ENCODE measurements around the gene SCN1B. TPM values are rescaled to one million over a fixed set of nuclear protein-coding genes. Genes with fewer than 3 reads are reported as not detected.
"Not testable (repeated sequence)": the region's sequence is repeated elsewhere in the genome, so short reads cannot be mapped to it uniquely, and the experiment has no call there.

SCN1B gene
- total and polyA plus RNA-seq, 4 donors, result 5.8 to 24.0 (median 16.7) TPM

DNA sequence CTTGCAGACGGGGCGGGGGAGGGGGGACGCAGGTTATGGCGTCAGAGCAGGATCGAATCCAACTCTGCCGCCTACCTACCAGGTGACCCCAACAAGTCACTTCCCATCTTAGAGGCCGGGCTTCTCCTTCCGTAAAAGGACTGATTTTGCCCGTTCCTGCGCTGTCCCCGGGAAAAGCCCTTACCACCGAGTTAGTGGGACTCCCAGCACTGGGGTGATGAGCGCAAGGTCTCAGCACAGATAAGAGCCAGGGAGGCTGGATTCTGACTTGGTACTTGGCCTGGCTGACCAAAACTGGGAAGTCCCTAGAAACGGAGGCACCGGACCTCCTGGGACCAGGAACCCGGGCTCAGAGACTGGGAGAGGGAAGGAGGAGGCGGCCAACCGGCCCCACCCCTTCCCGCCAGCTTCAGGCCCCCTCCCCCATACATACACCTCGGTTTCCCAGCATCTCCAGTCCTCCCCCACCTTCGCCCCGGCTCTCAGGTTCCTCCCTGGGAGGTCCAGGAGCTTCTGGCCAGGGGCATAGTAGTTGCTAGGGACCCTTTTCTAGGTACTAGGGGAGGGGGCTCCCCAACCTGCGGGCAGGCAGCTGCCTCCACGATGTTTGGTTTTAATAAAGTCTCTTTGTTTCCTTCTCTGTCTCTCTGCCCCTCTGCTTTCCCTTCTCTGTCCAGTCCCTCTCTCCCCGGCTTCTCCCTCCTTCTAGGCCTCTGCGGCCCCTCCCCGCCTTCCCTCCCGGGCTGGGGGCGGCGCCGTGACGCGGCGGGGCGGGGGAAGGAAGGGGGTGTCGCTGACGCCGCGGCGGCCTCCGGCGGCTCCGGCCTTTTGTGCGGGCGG is 30.6 kb upstream of the SCN1B start, which contains the start of gene GRAMD1A:
TSS of gene GRAMD1A (plus strand) at position 826 of the 840 bp plus-strand sequence. CDS start 156 bp downstream, outside the sequence.
- DNase-seq (ENCODE audit: low read depth in 4 of 6, low spot score in 6 of 6), result peak; percentile 70 to 95 (median 81)
- 4% methylated on average over 19 of the region's 45 CpGs for WGBS (ENCODE audit: insufficient coverage)
- H3K4me1 ChIP-seq (ENCODE audit: control insufficient read depth, insufficient read depth, low read length), result peaks cover 39% of the 10 kb centered on the region

DNA sequence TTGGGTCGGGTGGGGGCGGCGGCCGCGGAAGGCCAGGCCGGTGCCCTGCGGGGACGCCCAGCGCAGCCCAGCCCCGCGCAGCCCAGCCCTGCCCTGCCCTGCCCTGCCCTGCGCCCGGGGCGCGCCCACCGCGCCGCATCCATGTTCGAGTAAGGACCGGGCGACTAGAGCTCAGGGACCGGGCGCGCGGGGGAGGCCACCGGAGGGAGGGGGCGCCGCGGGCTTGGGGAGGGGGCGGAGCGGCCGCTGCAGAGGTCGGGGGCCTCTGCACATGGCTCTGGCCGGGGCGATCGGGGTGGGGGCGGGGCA is 30.0 kb upstream of the SCN1B start:
- Histone ChIP-seq H3K4me3 (ENCODE audit: low read depth, low read length) (no peak overlapping the region), H3K9me3 (ENCODE audit: control insufficient read depth, insufficient read depth, low read length) (no peaks in the 10 kb centered on the region), H3K27ac (ENCODE audit: low read depth, low read length) (no peak overlapping the region), H3K4me1 (ENCODE audit: control insufficient read depth, insufficient read depth, low read length) (peaks cover 33% of the 10 kb centered on the region), H3K36me3 (ENCODE audit: control insufficient read depth, insufficient read depth, low read length) (peaks cover 27% of the 10 kb centered on the region), H3K27me3 (ENCODE audit: control insufficient read depth, insufficient read depth, low read length) (no peaks in the 10 kb centered on the region)
- 0% methylated on average over 27 of the region's 37 CpGs for WGBS (ENCODE audit: insufficient coverage)
- DNase-seq (ENCODE audit: low read depth in 4 of 6, low spot score in 6 of 6), result no peak

More for the DNA sequence above, 30.6 kb upstream of the SCN1B start, which contains the start of gene GRAMD1A:
- Histone ChIP-seq H3K27ac (ENCODE audit: low read depth, low read length) (peak within 1 kb of the TSS; percentile 99), H3K27me3 (ENCODE audit: control insufficient read depth, insufficient read depth, low read length) (no peaks in the 10 kb centered on the region), H3K4me3 (ENCODE audit: low read depth, low read length) (peak within 1 kb of the TSS; percentile 78), H3K36me3 (ENCODE audit: control insufficient read depth, insufficient read depth, low read length) (peaks cover 23% of the 10 kb centered on the region), H3K9me3 (ENCODE audit: control insufficient read depth, insufficient read depth, low read length) (no peaks in the 10 kb centered on the region)

DNA sequence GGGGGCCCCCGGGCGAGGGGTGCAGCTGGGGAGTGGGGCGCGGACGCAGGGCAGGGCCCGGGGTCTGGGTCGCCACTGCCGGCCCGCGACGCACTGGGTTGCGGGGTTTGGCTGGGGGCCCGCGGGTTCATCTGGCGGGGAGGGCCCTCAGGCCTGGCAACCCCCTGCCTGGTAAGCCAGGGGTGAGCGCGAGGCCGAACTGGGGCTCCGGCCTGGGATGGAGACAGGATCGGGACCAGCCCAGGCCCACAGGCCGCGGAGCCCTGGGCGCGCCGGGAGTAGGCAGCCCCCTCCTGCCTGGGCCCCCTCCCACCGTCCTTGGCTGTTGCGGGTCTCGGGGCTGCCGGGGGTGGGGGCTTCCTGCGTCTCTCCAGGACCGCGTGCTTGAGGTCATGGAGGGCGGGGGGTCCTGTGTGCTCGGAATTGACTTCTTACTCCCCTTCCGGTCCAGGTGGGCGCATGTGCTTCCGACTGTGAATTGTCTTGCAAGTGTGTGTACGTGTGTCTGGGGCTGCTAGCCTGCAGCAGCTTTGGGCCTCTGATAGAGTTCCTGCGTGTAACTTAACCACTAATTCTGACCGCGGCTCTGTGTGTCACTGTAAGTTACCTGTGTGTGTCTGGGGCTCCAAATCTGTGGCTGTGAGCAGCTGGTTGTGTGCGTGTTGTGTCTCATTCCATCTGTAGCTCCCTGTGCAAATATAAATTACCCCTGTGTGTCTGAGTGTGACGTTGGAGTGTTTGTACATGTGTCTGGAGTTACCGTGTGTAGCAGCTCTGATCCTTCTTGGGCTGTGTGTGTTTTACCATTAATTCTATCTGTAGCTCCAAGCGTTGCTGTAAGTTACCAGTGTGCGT is 29.4 kb upstream of the SCN1B start:
- H3K27me3 ChIP-seq (ENCODE audit: control insufficient read depth, insufficient read depth, low read length), result no peaks in the 10 kb centered on the region
- peak in 4 of 6 donors; percentile 13 to 76 (median 46) for DNase-seq (ENCODE audit: low read depth in 4 of 6, low spot score in 6 of 6)
- WGBS (ENCODE audit: insufficient coverage), result under 1% methylated on average over 40 of the region's 46 CpGs
- H3K4me1 ChIP-seq (ENCODE audit: control insufficient read depth, insufficient read depth, low read length), result peaks cover 32% of the 10 kb centered on the region
- H3K36me3 ChIP-seq (ENCODE audit: control insufficient read depth, insufficient read depth, low read length), result peaks cover 32% of the 10 kb centered on the region
- H3K4me3 ChIP-seq (ENCODE audit: low read depth, low read length), result peak overlapping the region; percentile 41
- no peaks in the 10 kb centered on the region for H3K9me3 ChIP-seq (ENCODE audit: control insufficient read depth, insufficient read depth, low read length)
- peak overlapping the region; percentile 58 for H3K27ac ChIP-seq (ENCODE audit: low read depth, low read length)

DNA sequence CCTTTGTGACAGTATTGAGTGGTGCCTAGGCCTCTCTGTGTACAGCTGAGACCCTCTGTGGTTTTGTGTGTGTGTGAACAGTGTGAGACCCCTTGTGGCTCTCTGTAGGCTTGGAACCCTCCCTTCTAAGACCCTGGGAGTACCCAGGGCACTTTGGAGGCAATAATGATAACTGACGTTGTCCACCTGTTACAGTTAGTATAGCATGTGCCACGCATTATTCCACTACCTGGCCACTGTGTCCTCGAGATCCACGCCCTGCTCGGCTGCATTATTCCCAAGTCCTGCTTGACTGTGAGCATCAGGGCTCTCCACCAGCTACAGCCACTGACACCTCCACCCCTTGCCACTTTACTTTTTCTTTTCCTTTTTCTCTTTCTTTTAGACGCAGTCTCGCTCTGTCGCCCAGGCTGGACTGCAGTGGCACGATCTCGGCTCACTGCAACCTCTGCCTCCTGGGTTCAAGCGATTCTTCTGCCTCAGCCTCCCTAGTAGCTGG is 28.2 kb upstream of the SCN1B start:
- Histone ChIP-seq H3K9me3 (ENCODE audit: control insufficient read depth, insufficient read depth, low read length) (no peaks in the 10 kb centered on the region), H3K27ac (ENCODE audit: low read depth, low read length) (no peak overlapping the region), H3K4me1 (ENCODE audit: control insufficient read depth, insufficient read depth, low read length) (peaks cover 32% of the 10 kb centered on the region), H3K36me3 (ENCODE audit: control insufficient read depth, insufficient read depth, low read length) (peaks cover 43% of the 10 kb centered on the region), H3K27me3 (ENCODE audit: control insufficient read depth, insufficient read depth, low read length) (no peaks in the 10 kb centered on the region), H3K4me3 (ENCODE audit: low read depth, low read length) (no peak overlapping the region)
- WGBS (ENCODE audit: insufficient coverage), result 90% methylated on average over 7 of the region's 11 CpGs
- DNase-seq (ENCODE audit: low read depth in 4 of 6, low spot score in 6 of 6), result no peak

DNA sequence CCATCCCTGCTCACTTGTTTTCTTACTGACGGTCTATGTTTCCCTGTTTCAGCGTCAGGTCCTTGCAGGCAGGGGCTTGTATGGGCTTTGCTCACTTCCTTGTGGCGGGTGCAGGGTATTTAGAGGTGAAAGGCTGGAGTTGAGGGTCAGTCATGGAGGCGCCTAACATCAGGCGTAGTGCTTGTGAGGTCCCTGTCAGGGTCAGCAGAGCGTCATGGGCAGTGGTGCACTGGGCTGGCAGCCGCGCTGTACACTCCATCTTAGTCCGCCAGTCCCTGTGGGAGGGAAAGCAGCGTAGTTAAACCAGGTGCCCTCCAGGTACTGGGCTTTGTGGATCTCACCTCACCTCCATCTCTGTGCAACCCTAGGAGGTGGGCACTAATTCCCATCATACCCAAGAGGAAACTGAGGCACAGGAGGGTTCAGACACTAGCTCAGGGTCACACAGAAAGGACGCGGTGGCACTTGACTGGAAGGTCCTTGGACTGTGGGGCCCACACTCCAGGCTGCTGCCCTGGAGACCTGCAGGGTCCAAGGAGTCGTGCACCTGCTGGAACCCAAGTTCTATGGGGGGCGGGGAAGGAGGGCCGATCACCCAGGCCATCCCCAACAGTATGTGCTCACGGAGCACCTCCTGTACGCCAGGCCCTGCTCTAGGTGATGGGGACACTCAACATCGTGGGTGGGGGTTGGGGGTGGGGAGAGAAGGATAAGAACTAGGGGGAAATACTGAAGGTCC is 25.6 kb upstream of the SCN1B start:
- peaks cover 23% of the 10 kb centered on the region for H3K4me1 ChIP-seq (ENCODE audit: control insufficient read depth, insufficient read depth, low read length)
- H3K27me3 ChIP-seq (ENCODE audit: control insufficient read depth, insufficient read depth, low read length), result no peaks in the 10 kb centered on the region
- H3K27ac ChIP-seq (ENCODE audit: low read depth, low read length), result no peak overlapping the region
- peaks cover 58% of the 10 kb centered on the region for H3K36me3 ChIP-seq (ENCODE audit: control insufficient read depth, insufficient read depth, low read length)
- DNase-seq (ENCODE audit: low read depth in 4 of 6, low spot score in 6 of 6), result no peak
- H3K9me3 ChIP-seq (ENCODE audit: control insufficient read depth, insufficient read depth, low read length), result no peaks in the 10 kb centered on the region
- H3K4me3 ChIP-seq (ENCODE audit: low read depth, low read length), result no peak overlapping the region
- 92% methylated on average over 10 of the region's 18 CpGs for WGBS (ENCODE audit: insufficient coverage)

DNA sequence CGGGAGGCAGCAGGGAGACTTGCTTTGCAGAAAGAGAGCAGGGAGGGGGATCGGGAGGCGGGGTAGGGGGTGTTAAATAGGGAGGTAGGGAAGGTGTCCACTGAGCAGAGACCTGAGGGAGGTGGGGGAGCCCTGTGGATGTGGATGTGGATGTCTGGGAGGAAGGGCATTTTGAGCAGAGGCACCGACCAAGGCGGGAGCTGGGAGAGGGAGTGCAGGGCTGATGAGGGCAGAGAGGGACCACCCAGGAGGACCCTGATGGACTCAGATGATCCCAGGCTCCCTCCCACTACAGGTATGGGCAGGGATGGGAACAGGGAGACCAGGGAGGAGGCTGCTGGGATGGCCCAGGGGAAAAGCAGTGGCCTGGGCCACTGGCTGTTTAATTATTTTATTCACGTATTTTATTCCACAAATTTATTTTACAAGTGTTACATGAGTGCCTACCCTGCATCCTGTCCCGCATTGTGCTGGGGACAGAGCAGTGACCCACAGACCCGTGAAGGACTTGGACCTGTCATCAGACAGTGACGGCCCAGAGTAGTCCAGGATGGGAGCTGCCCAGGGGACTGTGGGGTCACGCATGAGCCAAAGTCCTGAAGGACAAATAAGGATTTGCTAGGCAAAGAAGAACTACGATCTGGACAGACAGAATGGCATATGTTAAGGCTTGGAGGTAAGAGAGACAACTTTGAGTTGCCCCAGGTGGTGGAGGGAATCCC is 24.9 kb upstream of the SCN1B start:
- Histone ChIP-seq H3K27ac (ENCODE audit: low read depth, low read length) (no peak overlapping the region), H3K4me1 (ENCODE audit: control insufficient read depth, insufficient read depth, low read length) (peaks cover 20% of the 10 kb centered on the region), H3K36me3 (ENCODE audit: control insufficient read depth, insufficient read depth, low read length) (peaks cover 65% of the 10 kb centered on the region), H3K27me3 (ENCODE audit: control insufficient read depth, insufficient read depth, low read length) (no peaks in the 10 kb centered on the region), H3K4me3 (ENCODE audit: low read depth, low read length) (no peak overlapping the region), H3K9me3 (ENCODE audit: control insufficient read depth, insufficient read depth, low read length) (no peaks in the 10 kb centered on the region)
- 92% methylated on average over 9 of the region's 11 CpGs for WGBS (ENCODE audit: insufficient coverage)
- DNase-seq (ENCODE audit: low read depth in 4 of 6, low spot score in 6 of 6), result no peak

DNA sequence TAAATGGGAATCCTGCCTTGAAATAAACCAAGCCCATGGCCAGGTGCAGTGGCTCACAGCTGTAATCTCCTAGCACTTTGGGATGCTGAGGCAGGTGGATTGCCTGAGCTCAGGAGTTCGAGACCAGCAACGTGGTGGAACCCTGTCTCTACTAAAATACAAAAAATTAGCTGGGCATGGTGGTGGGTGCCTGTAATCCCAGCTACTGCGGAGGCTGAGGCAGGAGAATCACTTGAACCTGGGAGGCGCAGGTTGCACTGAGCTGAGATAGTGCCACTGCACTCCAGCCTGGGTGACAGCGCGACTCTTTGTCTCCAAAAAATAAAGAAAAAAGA is 24.3 kb upstream of the SCN1B start:
- not testable (repeated sequence) for H3K4me3 ChIP-seq (ENCODE audit: low read depth, low read length); H3K27me3 ChIP-seq (ENCODE audit: control insufficient read depth, insufficient read depth, low read length); DNase-seq (ENCODE audit: low read depth in 4 of 6, low spot score in 6 of 6); H3K9me3 ChIP-seq (ENCODE audit: control insufficient read depth, insufficient read depth, low read length); H3K27ac ChIP-seq (ENCODE audit: low read depth, low read length)
- H3K4me1 ChIP-seq (ENCODE audit: control insufficient read depth, insufficient read depth, low read length), result peaks cover 20% of the 10 kb centered on the region
- WGBS (ENCODE audit: insufficient coverage), result 100% methylated on average over 6 of the region's 6 CpGs
- H3K36me3 ChIP-seq (ENCODE audit: control insufficient read depth, insufficient read depth, low read length), result peaks cover 71% of the 10 kb centered on the region

DNA sequence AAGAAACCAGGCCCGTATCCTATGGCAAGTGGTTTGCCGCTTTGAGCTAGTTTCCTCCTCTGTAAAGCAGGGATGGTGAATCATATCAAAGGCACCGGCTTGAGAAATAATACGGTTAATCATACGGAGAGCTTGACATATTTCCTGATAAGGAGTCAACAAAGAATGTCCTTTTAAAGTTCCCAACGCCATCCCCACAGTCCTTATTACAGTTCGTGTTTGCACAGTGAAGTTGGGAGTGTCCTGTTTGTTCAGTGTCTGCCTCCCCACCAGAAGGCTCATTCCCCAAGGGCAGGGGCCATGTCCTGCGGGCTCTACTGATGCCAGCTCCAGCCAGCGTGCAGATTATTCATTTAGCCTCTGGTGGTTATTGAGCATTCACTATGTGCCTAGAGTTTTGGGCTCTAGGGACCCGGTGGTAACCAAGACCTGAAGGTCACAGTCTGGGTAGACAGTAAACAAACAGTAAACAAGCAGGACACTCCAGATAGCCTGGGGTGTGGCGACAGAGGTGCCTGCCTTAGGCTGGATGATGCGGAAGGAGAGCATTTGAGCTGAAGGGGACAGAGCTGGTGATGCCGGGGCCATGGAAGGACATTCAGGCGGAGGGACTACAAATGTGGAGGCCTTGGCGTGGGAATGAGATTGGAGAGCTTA is 23.8 kb upstream of the SCN1B start:
- WGBS (ENCODE audit: insufficient coverage), result 98% methylated on average over 10 of the region's 15 CpGs
- peaks cover 19% of the 10 kb centered on the region for H3K4me1 ChIP-seq (ENCODE audit: control insufficient read depth, insufficient read depth, low read length)
- no peak overlapping the region for H3K27ac ChIP-seq (ENCODE audit: low read depth, low read length)
- peaks cover 75% of the 10 kb centered on the region for H3K36me3 ChIP-seq (ENCODE audit: control insufficient read depth, insufficient read depth, low read length)
- DNase-seq (ENCODE audit: low read depth in 4 of 6, low spot score in 6 of 6), result no peak
- no peaks in the 10 kb centered on the region for H3K27me3 ChIP-seq (ENCODE audit: control insufficient read depth, insufficient read depth, low read length)
- H3K9me3 ChIP-seq (ENCODE audit: control insufficient read depth, insufficient read depth, low read length), result no peaks in the 10 kb centered on the region
- no peak overlapping the region for H3K4me3 ChIP-seq (ENCODE audit: low read depth, low read length)

Measured in spinal cord (tissue), 10 donors.